H9 (cell line): Measurements from ENCODE around the gene EVI5. TPM values are rescaled to one million over a fixed set of nuclear protein-coding genes. Genes with fewer than 3 reads are reported as not detected.

Experiments
- DNase-seq: peaks from one replicate; pipeline ENCODE4 v3.0.0-alpha.2; 2017
- H2AFZ ChIP-seq: one replicate; pipeline ENCODE4 v1.6.1; 2013; ENCODE audit warnings: mild to moderate bottlenecking, low read length, control low read depth, moderate library complexity
- H2AK5ac ChIP-seq: 2 replicates; pipeline ENCODE4 v1.6.1; 2013; ENCODE audit warnings: low read length, control low read depth, mixed read lengths; ENCODE audit not compliant: insufficient read length
- H2BK120ac ChIP-seq: one replicate; pipeline ENCODE4 v1.6.1; 2013; ENCODE audit warnings: low read depth, mild to moderate bottlenecking, low read length, control low read depth, inconsistent platforms; ENCODE audit not compliant: poor library complexity, severe bottlenecking
- H2BK12ac ChIP-seq: 2 replicates; pipeline ENCODE4 v1.6.1; 2013; ENCODE audit warnings: low read length, control low read depth, mixed read lengths, low read depth; ENCODE audit not compliant: insufficient read length
- H2BK15ac ChIP-seq: 2 replicates; pipeline ENCODE4 v1.6.1; 2013; ENCODE audit warnings: low read depth, low read length, control low read depth
- H2BK20ac ChIP-seq: one replicate; pipeline ENCODE4 v1.6.1; 2013; ENCODE audit warnings: low read depth, mild to moderate bottlenecking, low read length, control low read depth, inconsistent platforms; ENCODE audit not compliant: poor library complexity, severe bottlenecking
- H2BK5ac ChIP-seq: 2 replicates; pipeline ENCODE4 v1.6.1; 2013; ENCODE audit warnings: low read length, control low read depth, mixed read lengths; ENCODE audit not compliant: insufficient read length
- H3K14ac ChIP-seq: 2 replicates; pipeline ENCODE4 v1.6.1; 2013; ENCODE audit warnings: low read length, control low read depth; ENCODE audit not compliant: insufficient read depth
- H3K18ac ChIP-seq: 2 replicates; pipeline ENCODE4 v1.6.1; 2013; ENCODE audit warnings: low read depth, mild to moderate bottlenecking, mixed read lengths, low read length, control low read depth; ENCODE audit not compliant: insufficient read length
- H3K23ac ChIP-seq: 2 replicates; pipeline ENCODE4 v1.6.1; 2013; ENCODE audit warnings: low read length, control low read depth, mixed read lengths, low read depth; ENCODE audit not compliant: insufficient read length
- H3K23me2 ChIP-seq: 2 replicates; pipeline ENCODE4 v1.6.1; 2013; ENCODE audit warnings: low read depth, mild to moderate bottlenecking, mixed read lengths, low read length, control low read depth; ENCODE audit not compliant: insufficient read length, poor library complexity, severe bottlenecking
- H3K27ac ChIP-seq: 2 replicates; pipeline ENCODE4 v1.5.1; 2013; ENCODE audit warnings: low read length, control low read depth, mixed read lengths, low read depth; ENCODE audit not compliant: insufficient read length
- H3K27me3 ChIP-seq: 2 replicates; pipeline ENCODE4 v1.6.1; 2013; ENCODE audit warnings: low read length, control low read depth, inconsistent platforms; ENCODE audit not compliant: insufficient read depth
- H3K4ac ChIP-seq: 2 replicates; pipeline ENCODE4 v1.6.1; 2013; ENCODE audit warnings: low read depth, mild to moderate bottlenecking, control low read depth, inconsistent platforms, low read length, moderate library complexity
- H3K4me1 ChIP-seq: 2 replicates; pipeline ENCODE4 v1.6.1; 2013; ENCODE audit warnings: low read length, control low read depth, inconsistent platforms; ENCODE audit not compliant: insufficient read depth
- H3K4me2 ChIP-seq: 2 replicates; pipeline ENCODE4 v1.6.1; 2013; ENCODE audit warnings: low read length, control low read depth, mixed read lengths; ENCODE audit not compliant: insufficient read length, insufficient read depth
- H3K56ac ChIP-seq: 2 replicates; pipeline ENCODE4 v1.6.1; 2013; ENCODE audit warnings: low read depth, mild to moderate bottlenecking, mixed read lengths, low read length, control low read depth; ENCODE audit not compliant: insufficient read length
- H3K79me1 ChIP-seq: 2 replicates; pipeline ENCODE4 v1.6.1; 2013; ENCODE audit warnings: low read depth, mild to moderate bottlenecking, moderate library complexity, low read length, control low read depth, inconsistent platforms; ENCODE audit not compliant: insufficient read depth, poor library complexity, severe bottlenecking
- H3K79me2 ChIP-seq: 2 replicates; pipeline ENCODE4 v1.6.1; 2013; ENCODE audit warnings: low read length, control low read depth, inconsistent platforms; ENCODE audit not compliant: insufficient read depth
- H3K9ac ChIP-seq: 2 replicates; pipeline ENCODE4 v1.6.1; 2013; ENCODE audit warnings: low read length, control low read depth, mixed read lengths; ENCODE audit not compliant: insufficient read length; ENCODE audit errors: extremely low read depth
- H3K9me3 ChIP-seq: one replicate; pipeline ENCODE4 v1.6.1; 2013; ENCODE audit warnings: low read depth, low read length, inconsistent platforms; ENCODE audit not compliant: control insufficient read depth
- H3T11ph ChIP-seq: one replicate; pipeline ENCODE4 v1.6.1; 2013; ENCODE audit warnings: mild to moderate bottlenecking, low read length, control low read depth, inconsistent platforms
- H4K20me1 ChIP-seq: one replicate; pipeline ENCODE4 v1.6.1; 2013; ENCODE audit not compliant: control insufficient read depth, insufficient read length, insufficient read depth
- H4K5ac ChIP-seq: 2 replicates; pipeline ENCODE4 v1.6.1; 2013; ENCODE audit warnings: low read depth, mild to moderate bottlenecking, mixed read lengths, low read length, control low read depth; ENCODE audit not compliant: insufficient read length
- H4K8ac ChIP-seq: replicated peaks from 2 replicates; pipeline ENCODE4 v1.6.1; 2013; ENCODE audit warnings: low read length, control low read depth, mixed read lengths, low read depth; ENCODE audit not compliant: insufficient read length
- H4K91ac ChIP-seq: 2 replicates; pipeline ENCODE4 v1.6.1; 2013; ENCODE audit warnings: low read depth, mild to moderate bottlenecking, moderate library complexity, mixed read lengths, low read length, control low read depth; ENCODE audit not compliant: insufficient read length
- H3K27ac Mint-ChIP-seq, 3 experiments: 2 replicates in 2 of 3; 3 replicates in 1 of 3; pipeline ENCODE4 v1.8.0; 2020 to 2021; ENCODE audit warnings: mixed read lengths in 3 of 3, mild to moderate bottlenecking in 1 of 3, moderate library complexity in 1 of 3
- H3K27me3 Mint-ChIP-seq: 2 replicates; pipeline ENCODE4 v1.8.0; 2021; ENCODE audit warnings: low read depth, mild to moderate bottlenecking, moderate library complexity, mixed read lengths
- H3K36me3 Mint-ChIP-seq, 3 experiments: 2 replicates in 2 of 3; 3 replicates in 1 of 3; pipeline ENCODE4 v1.8.0; 2020 to 2021; ENCODE audit warnings: low read depth in 3 of 3, mixed read lengths in 3 of 3; ENCODE audit not compliant: insufficient read depth in 1 of 3
- H3K4me1 Mint-ChIP-seq, 2 experiments: 2 replicates each; pipeline ENCODE4 v1.8.0; 2020; ENCODE audit warnings: mixed read lengths in 2 of 2
- H3K4me3 Mint-ChIP-seq, 2 experiments: 2 replicates in 1 of 2; 3 replicates in 1 of 2; pipeline ENCODE4 v1.8.0; 2020 to 2021; ENCODE audit warnings: mild to moderate bottlenecking in 2 of 2, mixed read lengths in 2 of 2, moderate library complexity in 1 of 2
- H3K9me3 Mint-ChIP-seq, 2 experiments: 2 replicates in 1 of 2; 3 replicates in 1 of 2; pipeline ENCODE4 v1.8.0; 2020; ENCODE audit warnings: mild to moderate bottlenecking in 2 of 2, mixed read lengths in 2 of 2, moderate library complexity in 1 of 2
- WGBS: extraction: QIAGEN DNeasy Blood & Tissue Kit; methylation state at CpG from one replicate; pipeline ENCODE4 v1.1.7; 2013; ENCODE audit warnings: missing lambda C conversion rate, low lambda C conversion rate, mixed read lengths; ENCODE audit not compliant: insufficient read length; ENCODE audit errors: extremely low coverage; 5-methylcytosine and 5-hydroxymethylcytosine counted together
- total RNA-seq: library from RNA; stranded (reverse); gene quantifications from 2 replicates; pipeline ENCODE4 v1.2.1, GENCODE V29; 2021
- TF ChIP-seq, protein P1 (sequence below): fragments of 200-600 bp; sonication (generic); conservative IDR thresholded peaks from 3 replicates; pipeline ENCODE4 v1.8.0; 2021; ENCODE audit warnings: antibody characterized with exemption, mild to moderate bottlenecking

EVI5 gene
- total RNA-seq, 1 experiment from 2014 or later = 9.7 TPM

- 0 out of 5 replicates have a peak, but pooled peaks cover 0 to under 1% of the 10 kb centered on the region in 2 experiments for H3K9me3 Mint-ChIP-seq
- peaks cover 5 to 23% of the 10 kb centered on the region in 2 experiments; a peak in 2 of 4 replicates for H3K4me1 Mint-ChIP-seq
- H3K27me3 Mint-ChIP-seq = peaks cover 63% of the 10 kb centered on the region
- no peak for DNase-seq
- H3K9me3 ChIP-seq = no peaks in the 10 kb centered on the region
- no peak overlapping the region for H2BK5ac ChIP-seq
- H3K23ac ChIP-seq = no peak overlapping the region
- no peak overlapping the region for H2AK5ac ChIP-seq
- H3T11ph ChIP-seq = no peak overlapping the region
- TF ChIP-seq, protein P1, sequence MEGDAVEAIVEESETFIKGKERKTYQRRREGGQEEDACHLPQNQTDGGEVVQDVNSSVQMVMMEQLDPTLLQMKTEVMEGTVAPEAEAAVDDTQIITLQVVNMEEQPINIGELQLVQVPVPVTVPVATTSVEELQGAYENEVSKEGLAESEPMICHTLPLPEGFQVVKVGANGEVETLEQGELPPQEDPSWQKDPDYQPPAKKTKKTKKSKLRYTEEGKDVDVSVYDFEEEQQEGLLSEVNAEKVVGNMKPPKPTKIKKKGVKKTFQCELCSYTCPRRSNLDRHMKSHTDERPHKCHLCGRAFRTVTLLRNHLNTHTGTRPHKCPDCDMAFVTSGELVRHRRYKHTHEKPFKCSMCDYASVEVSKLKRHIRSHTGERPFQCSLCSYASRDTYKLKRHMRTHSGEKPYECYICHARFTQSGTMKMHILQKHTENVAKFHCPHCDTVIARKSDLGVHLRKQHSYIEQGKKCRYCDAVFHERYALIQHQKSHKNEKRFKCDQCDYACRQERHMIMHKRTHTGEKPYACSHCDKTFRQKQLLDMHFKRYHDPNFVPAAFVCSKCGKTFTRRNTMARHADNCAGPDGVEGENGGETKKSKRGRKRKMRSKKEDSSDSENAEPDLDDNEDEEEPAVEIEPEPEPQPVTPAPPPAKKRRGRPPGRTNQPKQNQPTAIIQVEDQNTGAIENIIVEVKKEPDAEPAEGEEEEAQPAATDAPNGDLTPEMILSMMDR = no peak
- no peak overlapping the region for H3K14ac ChIP-seq
- H3K79me2 ChIP-seq = no peaks in the 10 kb centered on the region
- H3K27ac Mint-ChIP-seq = no peak overlapping the region
- no peak overlapping the region for H4K8ac ChIP-seq
- H2BK12ac ChIP-seq = no peak overlapping the region
- no peak overlapping the region for H3K9ac ChIP-seq
- H3K27me3 ChIP-seq = peaks cover 12% of the 10 kb centered on the region; the same call in 1 of the 2 replicates
- no peaks in the 10 kb centered on the region for H3K79me1 ChIP-seq
- H3K36me3 Mint-ChIP-seq = no peaks in the 10 kb centered on the region
- no peak overlapping the region for H2BK120ac ChIP-seq
- no peak overlapping the region for H3K4me3 Mint-ChIP-seq
- no peak overlapping the region for H3K18ac ChIP-seq
- no peak overlapping the region for H2AFZ ChIP-seq
- H4K91ac ChIP-seq = no peak overlapping the region
- H4K5ac ChIP-seq = no peak overlapping the region
- no peak overlapping the region for H3K27ac ChIP-seq
- no peaks in the 10 kb centered on the region for H4K20me1 ChIP-seq
- H2BK15ac ChIP-seq = no peak overlapping the region
- no peak overlapping the region for H3K4me2 ChIP-seq
- no peaks in the 10 kb centered on the region for H3K4me1 ChIP-seq
- H3K56ac ChIP-seq = no peak overlapping the region
- H3K4ac ChIP-seq = no peak overlapping the region
- no peak overlapping the region for H2BK20ac ChIP-seq
- no CpG with 5 or more reads among the region's 5 CpGs for WGBS
- H3K23me2 ChIP-seq = no peaks in the 10 kb centered on the region
Measured at GRCh38 chr1:92473781-92474495, 311.0 kb downstream of the EVI5 start.
